Liver (tissue), 9 donors: ENCODE results near the gene GLDN. TPM values are rescaled to one million over a fixed set of nuclear protein-coding genes. Genes with fewer than 3 reads are reported as not detected.

Experiments
- DNase-seq: peaks from one replicate; pipeline ENCODE4 v3.0.0-alpha.2; 2017; ENCODE audit warnings: low spot score
- H3K27ac ChIP-seq, 2 donors: one replicate each; pipeline ENCODE4 v1.7.0; 2013; ENCODE audit warnings: inconsistent platforms in 2 of 2, low read length in 2 of 2, control low read depth in 1 of 2, low read depth in 1 of 2, mild to moderate bottlenecking in 1 of 2
- H3K27me3 ChIP-seq, 4 donors: one replicate each; pipeline versions ENCODE4 v1.6.1 to v1.7.0; 2013; ENCODE audit warnings: low read length in 3 of 4, inconsistent platforms in 1 of 4, mild to moderate bottlenecking in 1 of 4, moderate library complexity in 1 of 4; ENCODE audit not compliant: control insufficient read depth in 4 of 4, insufficient read depth in 4 of 4
- H3K36me3 ChIP-seq, 4 donors: one replicate each; pipeline versions ENCODE4 v1.6.1 to v1.7.0; 2013; ENCODE audit warnings: low read length in 3 of 4, mild to moderate bottlenecking in 3 of 4, low read depth in 1 of 4, moderate library complexity in 1 of 4; ENCODE audit not compliant: control insufficient read depth in 4 of 4, insufficient read depth in 3 of 4
- H3K4me1 ChIP-seq, 4 donors: one replicate each; pipeline versions ENCODE4 v1.6.1 to v1.7.0; 2013; ENCODE audit warnings: low read length in 3 of 4, mild to moderate bottlenecking in 3 of 4, moderate library complexity in 1 of 4; ENCODE audit not compliant: control insufficient read depth in 4 of 4, insufficient read depth in 4 of 4
- H3K4me3 ChIP-seq, 3 donors: one replicate each; pipeline versions ENCODE4 v1.6.1 to v1.7.0; 2013; ENCODE audit warnings: low read length in 3 of 3, control low read depth in 1 of 3, low read depth in 1 of 3, mild to moderate bottlenecking in 1 of 3
- H3K9ac ChIP-seq, 2 donors: one replicate each; pipeline ENCODE4 v1.7.0; 2013; ENCODE audit warnings: low read length in 2 of 2, mild to moderate bottlenecking in 2 of 2, moderate library complexity in 2 of 2, control low read depth in 1 of 2, low read depth in 1 of 2
- H3K9me3 ChIP-seq, 4 donors: one replicate each; pipeline versions ENCODE4 v1.6.1 to v1.7.0; 2013; ENCODE audit warnings: low read length in 3 of 4; ENCODE audit not compliant: control insufficient read depth in 4 of 4
- EGR1 ChIP-seq, 2 donors: IDR thresholded peaks; 2 replicates each; pipeline ENCODE4 v1.6.1; 2016 to 2018; ENCODE audit warnings: antibody characterized with exemption in 2 of 2, low read depth in 2 of 2
- FOXA2 ChIP-seq: IDR thresholded peaks from 2 replicates; pipeline ENCODE4 v1.6.1; 2016; ENCODE audit warnings: antibody characterized with exemption
- GABPA ChIP-seq, 2 donors: IDR thresholded peaks in 1 of 2; conservative IDR thresholded peaks in 1 of 2; 2 replicates each; pipeline ENCODE4 v1.6.1; 2016; ENCODE audit warnings: antibody characterized with exemption in 2 of 2, mild to moderate bottlenecking in 1 of 2, moderate library complexity in 1 of 2
- HNF4A ChIP-seq, 2 donors: conservative IDR thresholded peaks; 2 replicates each; pipeline ENCODE4 v1.6.1; 2016; ENCODE audit warnings: antibody characterized with exemption in 2 of 2, mild to moderate bottlenecking in 2 of 2
- HNF4G ChIP-seq: IDR thresholded peaks from 2 replicates; pipeline ENCODE4 v1.6.1; 2016; ENCODE audit warnings: antibody characterized with exemption
- JUND ChIP-seq, 2 donors: IDR thresholded peaks; 2 replicates each; pipeline ENCODE4 v1.6.1; 2016; ENCODE audit warnings: antibody characterized with exemption in 2 of 2
- NR2F2 ChIP-seq: IDR thresholded peaks from 2 replicates; pipeline ENCODE4 v1.6.1; 2016; ENCODE audit warnings: antibody characterized with exemption
- RAD21 ChIP-seq, 2 donors: IDR thresholded peaks; 2 replicates each; pipeline ENCODE4 v1.6.1; 2016; ENCODE audit warnings: antibody characterized with exemption in 2 of 2, mild to moderate bottlenecking in 2 of 2
- TAF1 ChIP-seq: conservative IDR thresholded peaks from 2 replicates; pipeline ENCODE4 v1.6.1; 2016; ENCODE audit warnings: antibody characterized with exemption, mild to moderate bottlenecking
- WGBS: extraction: QIAGEN DNeasy Blood & Tissue Kit; methylation state at CpG from one replicate; pipeline ENCODE4 v1.1.7; 2013; 5-methylcytosine and 5-hydroxymethylcytosine counted together
- polyA plus RNA-seq, 2 donors: library from polyadenylated mRNA; stranded (reverse) in 1 of 2; unstranded in 1 of 2; fragments of 200-250 nt in 1 of 2; fragments of >200 nt in 1 of 2; fragmentation: Nextera tagmentation in 1 of 2; extraction: Ambion mirVana in 1 of 2; gene quantifications; one replicate each; pipeline versions ENCODE4 v1.2.1 to v1.2.3, GENCODE V29; 2013 to 2015
- total RNA-seq, 2 donors: library from RNA; depleted of rRNA; stranded (reverse); fragments of >200 nt; gene quantifications; one replicate each; pipeline ENCODE4 v1.2.3, GENCODE V29; 2014
- TF ChIP-seq, protein P1 (sequence below): IDR thresholded peaks from 2 replicates; pipeline ENCODE4 v1.6.1; 2016; ENCODE audit warnings: antibody characterized with exemption, mild to moderate bottlenecking
- TF ChIP-seq, protein P2 (sequence below): IDR thresholded peaks from 2 replicates; pipeline ENCODE4 v1.6.1; 2016; ENCODE audit warnings: antibody characterized with exemption
- TF ChIP-seq, protein P3 (sequence below): IDR thresholded peaks from 2 replicates; pipeline ENCODE4 v1.6.1; 2016; ENCODE audit warnings: antibody characterized with exemption
- TF ChIP-seq, protein P4 (sequence below): fragments of 150-350 bp; IDR thresholded peaks from 2 replicates; pipeline ENCODE4 v1.5.1; 2017; ENCODE audit warnings: improper control_type of control experiment, low read depth, low read length; ENCODE audit not compliant: missing input control
- TF ChIP-seq, protein P5 (sequence below): IDR thresholded peaks from 2 replicates; pipeline ENCODE4 v1.6.1; 2016; ENCODE audit warnings: antibody characterized with exemption
- donor health status: healthy.
- donor health status: healthy.
- donor health status: healthy.
- donor health status: healthy.
- donor health status: healthy.

The GLDN gene
- total and polyA plus RNA-seq, 4 donors, result 0.15 to 1.4 (median 0.33) TPM

DNA sequence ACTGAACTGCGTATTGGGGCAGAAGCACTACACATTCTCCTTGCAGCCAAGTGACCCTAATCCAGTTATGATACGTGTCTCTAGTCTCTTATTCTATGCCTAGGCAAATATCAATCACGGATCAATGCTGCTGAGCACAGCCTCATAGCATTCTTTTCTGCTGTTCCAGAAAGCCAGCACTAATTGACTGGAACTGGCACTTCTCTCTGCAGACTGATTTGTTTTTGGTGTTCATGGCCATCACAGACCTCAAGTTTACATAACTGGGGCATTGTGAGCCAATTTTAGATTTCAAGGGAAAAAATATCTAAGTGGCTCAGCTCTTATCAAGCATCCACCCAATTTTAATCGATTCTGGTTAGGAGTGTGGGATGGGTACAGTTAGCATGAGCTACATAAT is 37.9 kb downstream of the GLDN start:
- no peaks in the 10 kb centered on the region for H3K27me3 ChIP-seq
- no peak for DNase-seq
- H3K4me3 ChIP-seq, result no peak overlapping the region
- TF ChIP-seq, protein P1, sequence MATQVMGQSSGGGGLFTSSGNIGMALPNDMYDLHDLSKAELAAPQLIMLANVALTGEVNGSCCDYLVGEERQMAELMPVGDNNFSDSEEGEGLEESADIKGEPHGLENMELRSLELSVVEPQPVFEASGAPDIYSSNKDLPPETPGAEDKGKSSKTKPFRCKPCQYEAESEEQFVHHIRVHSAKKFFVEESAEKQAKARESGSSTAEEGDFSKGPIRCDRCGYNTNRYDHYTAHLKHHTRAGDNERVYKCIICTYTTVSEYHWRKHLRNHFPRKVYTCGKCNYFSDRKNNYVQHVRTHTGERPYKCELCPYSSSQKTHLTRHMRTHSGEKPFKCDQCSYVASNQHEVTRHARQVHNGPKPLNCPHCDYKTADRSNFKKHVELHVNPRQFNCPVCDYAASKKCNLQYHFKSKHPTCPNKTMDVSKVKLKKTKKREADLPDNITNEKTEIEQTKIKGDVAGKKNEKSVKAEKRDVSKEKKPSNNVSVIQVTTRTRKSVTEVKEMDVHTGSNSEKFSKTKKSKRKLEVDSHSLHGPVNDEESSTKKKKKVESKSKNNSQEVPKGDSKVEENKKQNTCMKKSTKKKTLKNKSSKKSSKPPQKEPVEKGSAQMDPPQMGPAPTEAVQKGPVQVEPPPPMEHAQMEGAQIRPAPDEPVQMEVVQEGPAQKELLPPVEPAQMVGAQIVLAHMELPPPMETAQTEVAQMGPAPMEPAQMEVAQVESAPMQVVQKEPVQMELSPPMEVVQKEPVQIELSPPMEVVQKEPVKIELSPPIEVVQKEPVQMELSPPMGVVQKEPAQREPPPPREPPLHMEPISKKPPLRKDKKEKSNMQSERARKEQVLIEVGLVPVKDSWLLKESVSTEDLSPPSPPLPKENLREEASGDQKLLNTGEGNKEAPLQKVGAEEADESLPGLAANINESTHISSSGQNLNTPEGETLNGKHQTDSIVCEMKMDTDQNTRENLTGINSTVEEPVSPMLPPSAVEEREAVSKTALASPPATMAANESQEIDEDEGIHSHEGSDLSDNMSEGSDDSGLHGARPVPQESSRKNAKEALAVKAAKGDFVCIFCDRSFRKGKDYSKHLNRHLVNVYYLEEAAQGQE, result no peak
- no peak for TF ChIP-seq FOXA2
- TF ChIP-seq, protein P2, sequence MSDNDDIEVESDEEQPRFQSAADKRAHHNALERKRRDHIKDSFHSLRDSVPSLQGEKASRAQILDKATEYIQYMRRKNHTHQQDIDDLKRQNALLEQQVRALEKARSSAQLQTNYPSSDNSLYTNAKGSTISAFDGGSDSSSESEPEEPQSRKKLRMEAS, result no peak
- TF ChIP-seq, protein P3, sequence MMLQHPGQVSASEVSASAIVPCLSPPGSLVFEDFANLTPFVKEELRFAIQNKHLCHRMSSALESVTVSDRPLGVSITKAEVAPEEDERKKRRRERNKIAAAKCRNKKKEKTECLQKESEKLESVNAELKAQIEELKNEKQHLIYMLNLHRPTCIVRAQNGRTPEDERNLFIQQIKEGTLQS, result no peak
- TF ChIP-seq HNF4G, result no peak
- no peak for TF ChIP-seq JUND (IDR thresholded peaks at IDR 0.05)
- TF ChIP-seq NR2F2, result no peak
- TF ChIP-seq, protein P4, sequence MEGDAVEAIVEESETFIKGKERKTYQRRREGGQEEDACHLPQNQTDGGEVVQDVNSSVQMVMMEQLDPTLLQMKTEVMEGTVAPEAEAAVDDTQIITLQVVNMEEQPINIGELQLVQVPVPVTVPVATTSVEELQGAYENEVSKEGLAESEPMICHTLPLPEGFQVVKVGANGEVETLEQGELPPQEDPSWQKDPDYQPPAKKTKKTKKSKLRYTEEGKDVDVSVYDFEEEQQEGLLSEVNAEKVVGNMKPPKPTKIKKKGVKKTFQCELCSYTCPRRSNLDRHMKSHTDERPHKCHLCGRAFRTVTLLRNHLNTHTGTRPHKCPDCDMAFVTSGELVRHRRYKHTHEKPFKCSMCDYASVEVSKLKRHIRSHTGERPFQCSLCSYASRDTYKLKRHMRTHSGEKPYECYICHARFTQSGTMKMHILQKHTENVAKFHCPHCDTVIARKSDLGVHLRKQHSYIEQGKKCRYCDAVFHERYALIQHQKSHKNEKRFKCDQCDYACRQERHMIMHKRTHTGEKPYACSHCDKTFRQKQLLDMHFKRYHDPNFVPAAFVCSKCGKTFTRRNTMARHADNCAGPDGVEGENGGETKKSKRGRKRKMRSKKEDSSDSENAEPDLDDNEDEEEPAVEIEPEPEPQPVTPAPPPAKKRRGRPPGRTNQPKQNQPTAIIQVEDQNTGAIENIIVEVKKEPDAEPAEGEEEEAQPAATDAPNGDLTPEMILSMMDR, result no peak
- no peak for TF ChIP-seq RAD21 (IDR thresholded peaks at IDR 0.05)
- no peak for TF ChIP-seq GABPA (IDR thresholded peaks at IDR 0.05 in 1 of 2, conservative IDR thresholded peaks at IDR 0.05 in 1 of 2)
- no peak for TF ChIP-seq HNF4A (conservative IDR thresholded peaks at IDR 0.05)
- no peak for TF ChIP-seq EGR1 (IDR thresholded peaks at IDR 0.05; ENCODE audit: low read depth in 2 of 2)
- no peak for TF ChIP-seq TAF1
- TF ChIP-seq, protein P5, sequence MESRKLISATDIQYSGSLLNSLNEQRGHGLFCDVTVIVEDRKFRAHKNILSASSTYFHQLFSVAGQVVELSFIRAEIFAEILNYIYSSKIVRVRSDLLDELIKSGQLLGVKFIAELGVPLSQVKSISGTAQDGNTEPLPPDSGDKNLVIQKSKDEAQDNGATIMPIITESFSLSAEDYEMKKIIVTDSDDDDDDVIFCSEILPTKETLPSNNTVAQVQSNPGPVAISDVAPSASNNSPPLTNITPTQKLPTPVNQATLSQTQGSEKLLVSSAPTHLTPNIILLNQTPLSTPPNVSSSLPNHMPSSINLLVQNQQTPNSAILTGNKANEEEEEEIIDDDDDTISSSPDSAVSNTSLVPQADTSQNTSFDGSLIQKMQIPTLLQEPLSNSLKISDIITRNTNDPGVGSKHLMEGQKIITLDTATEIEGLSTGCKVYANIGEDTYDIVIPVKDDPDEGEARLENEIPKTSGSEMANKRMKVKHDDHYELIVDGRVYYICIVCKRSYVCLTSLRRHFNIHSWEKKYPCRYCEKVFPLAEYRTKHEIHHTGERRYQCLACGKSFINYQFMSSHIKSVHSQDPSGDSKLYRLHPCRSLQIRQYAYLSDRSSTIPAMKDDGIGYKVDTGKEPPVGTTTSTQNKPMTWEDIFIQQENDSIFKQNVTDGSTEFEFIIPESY, result no peak
- no peaks in the 10 kb centered on the region for H3K36me3 ChIP-seq
- peaks cover 0 to 6% (median 0%) of the 10 kb centered on the region in 4 donors for H3K4me1 ChIP-seq
- H3K9me3 ChIP-seq, result no peaks in the 10 kb centered on the region
- H3K9ac ChIP-seq, result no peak overlapping the region
- no peak overlapping the region for H3K27ac ChIP-seq
- WGBS, result 78% methylated on average over 4 of the region's 4 CpGs
